Measurements from ENCODE around the gene TBX2.
"Not testable (repeated sequence)": the region's sequence is repeated elsewhere in the genome, so short reads cannot be mapped to it uniquely, and the experiment has no call there.

GRCh38 chr17:61441507-61441906 lies 41.9 kb downstream of the TBX2 start:
- not testable (repeated sequence) for TF ChIP-seq CEBPB (IDR thresholded peaks at IDR 0.05; ENCODE audit: low read depth, low read length); MAZ (IDR thresholded peaks at IDR 0.05; ENCODE audit: borderline replicate concordance, low read depth, low read length); CTCF (conservative IDR thresholded peaks at IDR 0.05; ENCODE audit: low read depth, low read length)
